Right ventricle myocardium inferior (tissue), 1 donor: ENCODE results near the gene CLCN5. TPM values are rescaled to one million over a fixed set of nuclear protein-coding genes. Genes with fewer than 3 reads are reported as not detected.

ENCODE experiments used
- ATAC-seq: fragments of 200-7000 bp; cut with Tn5 transposase; one replicate; pipeline ENCODE4 v1.9.1; 2020; ENCODE audit warnings: mild to moderate bottlenecking, moderate library complexity
- DNase-seq: peaks from one replicate; pipeline ENCODE4 v3.0.0; 2021; ENCODE audit errors: missing footprints
- intact Hi-C: fragments of 100-400 bp; cut with DNase I; formaldehyde crosslinking; loops from one replicate; pipeline ENCODE4 v1.11.0; 2022
- total RNA-seq: library from RNA; stranded (reverse); fragmentation: NEBNext Ultra II Directional; extraction: Animal tissue kit (Norgen Biotek cat#: 25700); gene quantifications from one replicate; pipeline ENCODE4 v1.2.1, GENCODE V29; 2021
- donor health status: DM: no; HTN: yes; CAD: no; lungs with severe emphysema.

The CLCN5 gene
- total RNA-seq, 1 donor from 2014 or later: 2.7 TPM

- no peak for DNase-seq
- intact Hi-C loops: loop anchor here (5.0 kb wide), 1 partner anchor 44 kb away; the partner anchor contains the start of gene USP27X
- ATAC-seq: no peak
These were observed 1.3 kb upstream of the CLCN5 start for GRCh38 chrX:49921109-49921508.

GRCh38 chrX:49925176-49925575, 2.8 kb downstream of the CLCN5 start:
- ATAC-seq: no peak
- intact Hi-C loops: no loop called here
- no peak for DNase-seq

- intact Hi-C loops: no loop called here
- DNase-seq (no peak), ATAC-seq (no peak)
These were observed 7.6 kb downstream of the CLCN5 start for GRCh38 chrX:49930039-49930438.

GRCh38 chrX:49932791-49933190, 10.4 kb downstream of the CLCN5 start:
- intact Hi-C loops: no loop called here
- DNase-seq (no peak), ATAC-seq (no peak)

GRCh38 chrX:49934148-49934547, 11.8 kb downstream of the CLCN5 start:
- DNase-seq: no peak
- no peak for ATAC-seq
- intact Hi-C loops: no loop called here

- DNase-seq (no peak), ATAC-seq (no peak)
- intact Hi-C loops: no loop called here
These were observed 12.3 kb downstream of the CLCN5 start for GRCh38 chrX:49934729-49935128.

GRCh38 chrX:49947781-49948180, 25.4 kb downstream of the CLCN5 start:
- no peak for ATAC-seq
- intact Hi-C loops: no loop called here

GRCh38 chrX:49949961-49950360, 27.6 kb downstream of the CLCN5 start:
- intact Hi-C loops: no loop called here
- DNase-seq (no peak), ATAC-seq (no peak)

More at GRCh38 chrX:49947781-49948180, 25.4 kb downstream of the CLCN5 start:
- no peak for DNase-seq

- intact Hi-C loops: no loop called here
- ATAC-seq (no peak), DNase-seq (no peak)
These were observed 29.3 kb downstream of the CLCN5 start for GRCh38 chrX:49951524-49952193.

- ATAC-seq: no peak
- DNase-seq: no peak
- intact Hi-C loops: no loop called here
These were observed 33.9 kb downstream of the CLCN5 start for GRCh38 chrX:49956313-49956712.

- intact Hi-C loops: no loop called here
- ATAC-seq (no peak), DNase-seq (no peak)
These were observed 36.5 kb downstream of the CLCN5 start for GRCh38 chrX:49958727-49959485.

GRCh38 chrX:49959602-49960001, 37.2 kb downstream of the CLCN5 start:
- DNase-seq: no peak
- ATAC-seq: no peak
- intact Hi-C loops: no loop called here

- no peak for ATAC-seq
- intact Hi-C loops: no loop called here
- no peak for DNase-seq
These were observed 37.7 kb downstream of the CLCN5 start for GRCh38 chrX:49960061-49960460.

GRCh38 chrX:49970674-49971073, 48.3 kb downstream of the CLCN5 start:
- DNase-seq: no peak
- ATAC-seq: no peak
- intact Hi-C loops: no loop called here

- intact Hi-C loops: no loop called here
- no peak for DNase-seq
- no peak for ATAC-seq
These were observed 50.0 kb downstream of the CLCN5 start for GRCh38 chrX:49972328-49972860.

- ATAC-seq (no peak), DNase-seq (no peak)
- intact Hi-C loops: no loop called here
These were observed 54.3 kb downstream of the CLCN5 start for GRCh38 chrX:49976682-49977197.

- ATAC-seq: no peak
- intact Hi-C loops: no loop called here
These were observed 55.1 kb downstream of the CLCN5 start for GRCh38 chrX:49977319-49978090.

GRCh38 chrX:49978176-49978575, 55.8 kb downstream of the CLCN5 start:
- intact Hi-C loops: no loop called here
- DNase-seq (no peak), ATAC-seq (no peak)

More at GRCh38 chrX:49977319-49978090, 55.1 kb downstream of the CLCN5 start:
- DNase-seq: no peak

GRCh38 chrX:49986058-49986457, 63.7 kb downstream of the CLCN5 start:
- intact Hi-C loops: no loop called here
- DNase-seq: no peak
- ATAC-seq: no peak
